HG02798 (cell line): ENCODE measurements around the gene SLC34A2.
"Not testable (repeated sequence)": the region's sequence is repeated elsewhere in the genome, so short reads cannot be mapped to it uniquely, and the experiment has no call there.

Source experiments
- ATAC-seq: cut with Tn5 transposase; IDR thresholded peaks from one replicate; pipeline ENCODE4 v1.9.1; 2021; ENCODE audit warnings: mild to moderate bottlenecking; ENCODE audit not compliant: unreplicated experiment, poor library complexity

SLC34A2 gene

DNA sequence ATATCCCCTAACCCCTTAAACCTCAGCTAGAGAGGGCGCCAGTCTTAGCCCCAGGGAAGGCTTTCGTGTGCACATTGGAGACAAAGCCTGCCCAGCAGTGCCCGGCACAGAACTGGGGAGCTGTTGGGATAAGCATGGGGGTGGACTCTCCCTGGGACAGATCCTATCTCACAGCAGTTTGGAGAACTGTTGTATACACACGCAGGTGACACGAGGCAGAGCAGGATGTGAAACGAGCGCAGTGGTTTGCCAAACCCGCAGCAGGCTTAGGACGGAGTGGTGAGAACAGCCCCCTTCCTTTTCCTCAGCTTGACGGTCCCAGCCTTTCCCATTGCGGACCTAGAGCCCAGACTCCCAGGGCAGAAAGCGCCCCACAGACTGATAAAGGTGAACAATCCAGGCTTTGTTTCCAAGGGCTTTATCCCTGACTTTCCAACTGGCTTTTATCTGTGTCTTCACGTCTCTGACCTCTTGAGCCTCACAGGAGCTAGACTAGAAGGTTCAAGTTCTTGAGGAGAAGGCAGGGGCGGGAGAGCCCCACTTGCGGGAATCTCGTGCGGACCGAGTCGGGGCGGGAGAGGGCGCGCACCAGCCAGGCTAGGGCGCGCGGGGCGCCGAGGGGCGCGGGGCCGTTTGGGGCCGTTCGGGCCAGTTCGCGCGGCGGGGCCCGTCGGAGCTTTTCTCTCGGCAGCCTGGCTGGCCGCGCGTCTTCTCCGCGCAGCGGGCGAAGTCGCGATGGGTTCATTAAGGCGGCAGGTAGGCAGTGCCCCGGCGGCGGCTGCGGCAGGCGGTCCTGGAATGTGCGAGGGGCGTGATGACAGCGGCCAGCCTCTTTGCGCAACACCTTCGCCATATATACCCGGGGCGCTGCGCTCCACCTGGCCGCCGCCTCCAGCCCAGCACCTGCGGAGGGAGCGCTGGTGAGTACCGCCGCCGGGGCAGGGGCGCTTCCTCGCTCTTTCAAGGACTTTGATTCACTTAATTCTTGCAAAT, at the start of gene SLC34A2:
Gene SLC34A2, plus strand, starts transcription at position 881 of the 993 bp plus-strand sequence. CDS start 6,650 bp downstream, outside the sequence.
- ATAC-seq = no peak

- ATAC-seq = no peak
These were observed 47.0 kb upstream of the SLC34A2 start for GRCh38 chr4:25608644-25609043.

DNA sequence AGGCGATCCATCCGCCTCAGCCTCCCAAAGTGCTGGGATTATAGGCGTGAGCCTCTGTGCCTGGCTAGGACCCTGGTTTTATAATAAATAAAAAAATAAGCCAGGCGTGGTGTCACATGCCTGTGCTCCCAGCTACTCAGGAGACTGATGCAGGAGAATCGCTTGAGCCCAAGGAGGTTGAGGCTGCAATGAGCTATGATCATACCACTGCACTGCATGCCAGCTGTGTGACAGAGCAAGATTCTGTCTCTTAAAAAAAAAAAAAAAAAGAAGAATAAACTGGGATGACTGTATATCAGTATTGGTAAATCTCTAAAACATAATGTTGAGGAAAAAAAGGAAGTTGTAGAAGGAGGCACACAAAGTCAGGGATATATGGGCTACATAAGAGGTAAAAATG, 45.7 kb upstream of the SLC34A2 start:
- no peak for ATAC-seq

DNA sequence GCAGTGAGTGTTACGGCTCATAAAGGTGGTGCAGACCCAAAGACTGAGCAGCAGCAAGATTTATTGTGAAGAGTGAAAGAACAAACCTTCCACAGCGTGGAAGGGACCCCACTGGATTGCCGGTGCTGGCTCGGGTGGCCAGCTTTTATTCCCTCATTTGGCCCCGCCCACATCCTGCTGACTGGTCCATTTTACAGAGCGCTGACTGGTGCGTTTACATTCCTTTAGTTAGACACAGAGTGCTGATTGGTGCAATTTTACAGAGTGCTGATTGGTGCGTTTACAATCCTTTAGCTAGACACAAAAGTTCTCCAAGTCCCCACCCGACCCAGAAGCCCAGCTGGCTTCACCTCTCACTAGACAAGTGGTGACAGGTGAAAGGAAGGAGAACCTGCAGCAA, 42.0 kb upstream of the SLC34A2 start:
- ATAC-seq = not testable (repeated sequence)

DNA sequence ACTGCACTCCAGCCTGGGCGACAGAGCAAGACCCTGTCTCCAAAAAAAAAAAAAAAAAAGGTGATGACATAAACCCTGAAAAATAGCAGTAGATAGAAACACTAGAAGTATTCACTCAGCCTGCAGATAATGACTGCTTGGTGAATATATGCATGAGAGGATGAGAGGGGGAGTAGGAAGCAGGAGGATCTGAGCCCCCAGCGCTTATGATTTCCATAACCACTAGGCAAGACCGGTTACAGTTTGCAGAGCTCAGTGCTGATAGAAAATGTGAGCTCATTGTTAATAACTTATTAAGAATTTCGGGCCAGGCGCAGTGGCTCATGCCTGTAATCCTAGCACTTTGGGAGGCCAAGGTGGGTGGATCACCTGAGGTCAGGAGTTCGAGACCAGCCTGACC, 40.8 kb upstream of the SLC34A2 start:
- no peak for ATAC-seq

DNA sequence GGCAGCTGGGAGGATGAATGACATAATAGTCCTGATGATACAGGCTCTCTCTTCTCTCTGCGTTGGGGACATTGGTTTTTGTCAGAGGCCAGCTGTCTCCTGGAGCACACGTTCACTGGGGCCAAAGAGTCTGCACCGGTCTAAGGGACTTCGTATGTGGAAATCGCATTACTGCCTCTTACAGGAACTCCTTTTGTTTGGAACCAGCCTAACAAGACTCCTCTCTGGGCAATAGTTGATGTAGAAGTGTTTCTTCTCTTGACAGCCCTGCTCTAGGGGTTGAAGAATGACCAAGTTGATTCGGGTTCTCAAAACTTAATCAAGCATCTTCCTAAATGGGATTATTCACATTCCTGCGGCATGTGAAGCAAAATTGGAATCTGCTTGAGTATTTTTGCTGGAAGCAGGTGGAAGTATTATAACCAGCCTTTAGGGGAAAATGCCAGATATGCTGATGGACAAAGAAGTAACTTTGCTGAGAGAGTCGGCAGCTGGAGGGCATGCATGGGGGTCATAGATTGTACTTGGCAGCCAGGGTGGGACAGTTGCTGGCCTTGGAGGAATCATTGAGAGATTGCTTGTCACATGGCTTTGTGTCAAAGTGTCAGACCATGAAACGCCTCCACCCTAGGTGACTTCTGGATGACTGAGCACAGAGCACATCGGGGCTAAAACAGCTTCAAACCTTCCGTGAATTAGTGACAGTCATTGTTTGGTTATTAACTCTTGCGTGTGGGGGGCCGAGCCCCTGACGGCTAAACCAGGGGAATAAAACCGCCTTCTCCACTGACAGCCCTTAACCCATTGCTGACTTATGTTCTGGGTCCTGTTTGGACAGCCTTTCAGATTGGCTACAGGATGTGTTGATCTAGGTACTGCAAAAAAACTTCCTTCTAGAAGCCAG, 34.4 kb upstream of the SLC34A2 start:
- ATAC-seq = no peak

GRCh38 chr4:25624616-25625015, 31.0 kb upstream of the SLC34A2 start:
- no peak for ATAC-seq

GRCh38 chr4:25628451-25628850, 27.2 kb upstream of the SLC34A2 start:
- no peak for ATAC-seq

DNA sequence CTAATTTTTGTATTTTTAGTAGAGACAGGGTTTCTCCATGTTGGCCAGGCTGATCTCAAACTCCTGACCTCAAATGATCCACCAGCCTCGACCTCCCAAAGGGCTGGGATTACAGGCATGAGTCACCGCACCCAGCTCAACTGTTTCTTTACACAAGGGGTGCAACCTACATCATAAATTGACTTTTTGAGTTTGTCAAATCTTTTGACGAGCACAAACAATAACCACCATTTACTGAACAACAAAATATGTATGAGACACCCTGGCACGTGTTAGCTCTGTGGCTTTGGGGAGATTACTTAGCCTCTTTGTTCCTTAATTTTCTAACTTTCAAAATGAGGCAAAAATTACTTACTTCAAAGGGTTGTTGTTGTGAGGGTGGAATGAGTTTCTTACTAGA, 23.5 kb upstream of the SLC34A2 start:
- no peak for ATAC-seq

DNA sequence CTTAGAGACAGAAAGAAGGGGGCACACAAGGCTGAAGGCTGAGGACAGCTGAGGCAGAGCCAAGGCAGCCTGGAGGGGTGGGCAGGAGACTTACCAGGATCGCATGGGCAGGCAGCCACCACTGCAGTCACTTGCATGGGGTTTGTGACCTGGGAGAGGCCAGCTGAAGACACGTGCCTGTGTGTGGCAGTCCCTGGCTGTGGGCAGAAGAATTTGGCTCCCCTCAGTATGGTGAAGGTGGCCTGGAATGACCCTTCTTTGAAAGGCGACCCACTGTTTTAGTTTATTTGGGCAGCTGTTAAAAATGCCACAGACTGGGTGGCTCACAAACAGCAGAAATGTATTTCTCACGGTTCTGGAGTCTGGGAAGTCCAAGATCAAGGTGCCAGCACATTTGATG, 22.1 kb upstream of the SLC34A2 start:
- ATAC-seq = no peak

DNA sequence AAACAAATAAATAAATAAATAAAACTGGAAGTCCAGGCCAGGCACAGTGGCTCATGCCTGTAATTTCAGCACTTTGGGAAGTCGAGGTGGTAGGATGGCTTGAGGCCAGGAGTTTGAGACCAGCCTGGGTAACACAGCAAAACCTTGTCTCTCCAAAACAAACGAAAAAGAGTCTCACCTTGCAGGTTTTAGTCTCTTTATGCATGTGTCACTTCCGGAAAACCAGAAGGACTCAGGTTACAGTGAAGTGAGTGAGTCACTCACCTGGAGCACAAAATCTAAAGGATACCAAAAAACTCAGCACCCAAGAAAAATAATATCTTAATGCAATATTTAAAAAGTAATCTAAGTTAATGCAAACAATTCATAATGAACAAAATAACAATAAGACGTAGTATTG, 20.1 kb upstream of the SLC34A2 start:
- ATAC-seq = no peak

DNA sequence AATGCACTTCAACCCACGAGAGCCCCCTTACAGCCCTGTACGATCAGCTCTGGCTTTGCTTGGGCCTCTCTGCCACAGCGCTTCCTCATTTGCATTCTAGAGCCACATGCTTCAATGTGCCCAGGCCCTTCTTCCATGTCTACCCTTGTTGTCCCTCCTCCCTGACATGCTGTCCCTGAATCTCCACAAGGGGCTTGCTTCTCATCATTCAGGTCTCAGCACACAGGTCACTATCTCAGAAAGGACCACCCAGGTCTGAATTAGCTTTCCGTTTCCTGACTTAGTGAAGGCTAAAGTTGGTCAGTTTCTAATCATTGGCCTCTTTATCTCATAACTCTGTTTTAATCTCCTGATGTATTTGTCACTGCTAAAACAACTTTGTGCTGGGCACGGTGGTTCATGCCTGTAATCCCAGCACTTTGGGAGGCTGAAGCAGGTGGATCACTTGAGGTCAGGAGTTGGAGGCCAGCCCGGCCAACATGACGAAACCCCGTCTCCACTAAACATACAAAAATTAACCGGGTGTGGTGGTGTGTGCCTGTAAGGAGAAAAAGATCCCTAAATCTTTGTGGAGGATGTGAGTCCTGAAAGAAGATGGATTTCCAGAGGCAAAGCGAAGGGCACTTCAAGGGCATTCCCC, 17.9 kb upstream of the SLC34A2 start:
- no peak for ATAC-seq

DNA sequence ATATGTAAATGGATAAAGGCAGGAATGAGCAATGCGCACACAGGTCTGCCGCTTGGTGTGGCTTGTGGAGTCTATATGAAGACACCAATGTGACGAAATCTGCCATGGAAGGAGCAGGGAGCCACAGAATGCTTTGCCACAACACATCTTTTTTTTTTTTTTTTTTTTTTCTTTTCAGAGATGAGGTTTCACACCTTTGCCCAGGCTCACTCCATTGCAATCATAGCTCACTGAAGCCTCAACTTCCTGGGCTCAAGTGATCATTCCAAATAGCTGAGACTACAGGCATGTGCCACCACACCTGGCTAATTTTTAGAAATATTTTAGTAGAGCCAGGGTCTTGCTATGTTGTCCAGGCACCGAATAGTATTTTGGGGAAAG, 17.4 kb upstream of the SLC34A2 start:
- ATAC-seq = no peak

- ATAC-seq = no peak
These were observed 16.8 kb upstream of the SLC34A2 start for GRCh38 chr4:25638806-25639205.

GRCh38 chr4:25650311-25650710, 5.3 kb upstream of the SLC34A2 start:
- no peak for ATAC-seq

DNA sequence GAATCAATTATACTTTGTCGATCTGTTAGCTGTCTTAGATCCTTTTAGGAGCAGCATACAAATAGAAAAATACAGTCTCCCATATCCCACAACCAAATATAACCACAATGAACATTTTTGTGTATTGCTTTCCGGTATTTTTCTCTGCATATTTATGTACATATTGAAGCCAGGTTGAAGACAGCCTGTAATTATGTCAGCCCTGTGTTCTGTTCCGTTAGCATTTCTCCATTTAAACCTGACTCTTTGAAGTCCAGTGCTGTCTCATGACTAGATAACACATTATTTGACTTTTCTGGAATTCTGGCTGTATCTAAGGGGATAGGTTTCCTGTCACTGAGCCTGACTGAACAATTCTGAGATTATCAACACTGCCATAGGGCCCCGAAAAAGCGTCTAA, 4.0 kb upstream of the SLC34A2 start:
- no peak for ATAC-seq

GRCh38 chr4:25654031-25654970, 1.4 kb upstream of the SLC34A2 start:
- no peak for ATAC-seq

- ATAC-seq = no peak
These were observed 380 bp downstream of the SLC34A2 start for GRCh38 chr4:25656031-25656430.

GRCh38 chr4:25658357-25658771, 2.7 kb downstream of the SLC34A2 start:
- no peak for ATAC-seq
